Stimulated activated CD8-positive, alpha-beta memory T cell treated with anti-CD3 and anti-CD28 coated beads, Interleukin-15, amount 100 ng/mL, for 48 hours (primary cell): ENCODE measurements around the gene TOR1AIP1.
"Not testable (repeated sequence)": the region's sequence is repeated elsewhere in the genome, so short reads cannot be mapped to it uniquely, and the experiment has no call there.

Experiments
- DNase-seq, 2 donors: peaks; one replicate each; pipeline ENCODE4 v3.0.0-alpha.2; 2020; ENCODE audit warnings: low read depth in 2 of 2

Gene TOR1AIP1, protein sequence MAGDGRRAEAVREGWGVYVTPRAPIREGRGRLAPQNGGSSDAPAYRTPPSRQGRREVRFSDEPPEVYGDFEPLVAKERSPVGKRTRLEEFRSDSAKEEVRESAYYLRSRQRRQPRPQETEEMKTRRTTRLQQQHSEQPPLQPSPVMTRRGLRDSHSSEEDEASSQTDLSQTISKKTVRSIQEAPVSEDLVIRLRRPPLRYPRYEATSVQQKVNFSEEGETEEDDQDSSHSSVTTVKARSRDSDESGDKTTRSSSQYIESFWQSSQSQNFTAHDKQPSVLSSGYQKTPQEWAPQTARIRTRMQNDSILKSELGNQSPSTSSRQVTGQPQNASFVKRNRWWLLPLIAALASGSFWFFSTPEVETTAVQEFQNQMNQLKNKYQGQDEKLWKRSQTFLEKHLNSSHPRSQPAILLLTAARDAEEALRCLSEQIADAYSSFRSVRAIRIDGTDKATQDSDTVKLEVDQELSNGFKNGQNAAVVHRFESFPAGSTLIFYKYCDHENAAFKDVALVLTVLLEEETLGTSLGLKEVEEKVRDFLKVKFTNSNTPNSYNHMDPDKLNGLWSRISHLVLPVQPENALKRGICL

GRCh38 chr1:179882253-179883039 lies at the start of gene TOR1AIP1:
Gene TOR1AIP1, plus strand, starts transcription at chr1:179882285. Its CDS starts 218 bp downstream, at chr1:179882503.
- DNase-seq = peak; percentile 95 to 97

DNA sequence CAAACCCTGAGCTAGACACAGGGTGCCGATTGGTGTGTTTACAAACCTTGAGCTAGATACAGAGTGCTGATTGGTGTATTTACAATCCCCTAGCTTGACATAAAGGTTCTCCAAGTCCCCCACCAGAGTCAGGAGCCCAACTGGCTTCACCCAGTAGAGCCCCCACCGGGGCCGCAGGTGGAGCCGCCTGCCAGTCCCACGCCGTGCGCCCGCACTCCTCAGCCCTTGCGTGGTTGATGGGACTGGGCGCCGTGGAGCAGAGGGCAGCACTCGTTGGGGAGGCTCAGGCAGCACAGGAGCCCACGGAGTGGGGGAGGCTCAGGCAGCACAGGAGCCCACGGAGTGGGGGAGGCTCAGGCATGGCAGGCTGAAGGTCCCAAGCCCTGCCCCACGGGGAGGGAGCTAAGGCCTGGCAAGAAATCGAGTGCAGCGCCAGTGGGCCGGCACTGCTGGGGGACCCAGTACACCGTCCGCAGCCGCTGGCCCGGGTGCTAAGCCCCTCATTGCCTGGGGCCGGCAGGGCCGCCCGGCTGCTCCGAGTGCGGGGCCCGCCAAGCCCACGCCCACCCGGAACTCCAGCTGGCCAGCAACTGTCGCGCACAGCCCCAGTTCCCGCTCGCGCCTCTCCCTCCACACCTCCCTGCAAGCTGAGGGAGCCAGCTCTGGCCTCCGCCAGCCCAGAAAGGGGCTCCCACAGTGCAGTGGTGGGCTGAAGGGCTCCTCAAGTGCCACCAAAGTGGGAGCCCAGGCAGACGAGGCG lies 45.2 kb upstream of the TOR1AIP1 start:
- DNase-seq = not testable (repeated sequence)

DNA sequence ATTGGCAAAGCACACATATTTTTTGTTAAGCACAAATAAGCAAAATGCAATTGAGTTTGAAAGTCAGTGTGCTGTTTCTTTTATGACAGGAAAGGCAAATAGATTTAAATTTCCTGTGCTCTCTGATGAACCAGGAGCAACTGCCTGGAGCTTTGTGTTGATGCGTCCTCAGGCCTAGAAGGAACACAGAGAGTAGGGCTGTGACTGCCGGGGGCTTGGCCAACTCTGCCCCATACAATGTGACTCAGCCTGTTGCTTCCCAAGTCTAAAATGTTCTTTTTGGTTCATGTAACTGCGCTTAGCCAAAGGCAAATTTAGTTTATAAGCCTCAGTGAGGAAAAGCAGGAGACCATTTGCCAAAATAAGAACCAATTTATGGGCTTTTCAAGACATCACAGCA lies 42.0 kb upstream of the TOR1AIP1 start:
- no peak for DNase-seq

DNA sequence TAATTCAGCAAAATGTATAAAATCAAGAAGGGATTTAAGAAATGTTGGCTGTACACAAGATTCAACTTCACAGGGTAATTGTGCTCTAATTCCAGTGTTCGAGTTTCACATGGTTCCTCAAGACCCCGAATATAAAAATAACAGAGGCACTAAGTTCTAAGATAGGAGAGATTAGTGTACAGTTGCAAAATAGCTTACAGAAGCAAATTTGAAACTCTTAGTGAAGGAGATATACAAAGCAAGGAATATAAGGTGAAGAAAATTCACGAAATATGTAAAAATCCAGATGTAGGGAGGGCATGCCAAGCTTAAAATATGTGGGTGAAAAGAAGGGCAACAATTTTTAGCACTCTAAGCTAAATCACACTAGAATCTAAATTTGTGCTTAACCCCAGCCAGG lies 33.9 kb upstream of the TOR1AIP1 start:
- DNase-seq = no peak

DNA sequence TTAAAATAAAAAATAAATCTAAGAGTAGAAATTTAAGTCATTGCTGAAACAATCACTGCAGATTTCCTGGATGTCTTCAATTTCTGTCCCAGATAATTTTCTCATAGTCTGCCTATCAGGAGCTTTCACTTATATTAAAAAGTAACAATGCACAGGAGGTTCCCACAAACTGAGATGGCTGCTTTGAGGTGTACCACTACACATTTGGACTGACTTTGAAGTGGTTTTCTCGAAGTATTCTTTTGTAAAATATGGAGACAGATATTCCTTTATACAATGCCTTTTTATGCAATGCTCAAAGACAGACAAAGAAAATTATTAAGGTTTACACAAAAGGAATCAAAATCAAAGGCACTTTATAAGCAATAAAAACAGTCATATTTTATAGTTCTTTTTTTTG lies 29.0 kb upstream of the TOR1AIP1 start:
- no peak for DNase-seq

- DNase-seq = not testable (repeated sequence)
These were observed 26.3 kb upstream of the TOR1AIP1 start for GRCh38 chr1:179855831-179856230.

- no peak for DNase-seq
These were observed 25.8 kb upstream of the TOR1AIP1 start for GRCh38 chr1:179856296-179856695.

- no peak for DNase-seq
These were observed 25.1 kb upstream of the TOR1AIP1 start for GRCh38 chr1:179857009-179857408.

DNA sequence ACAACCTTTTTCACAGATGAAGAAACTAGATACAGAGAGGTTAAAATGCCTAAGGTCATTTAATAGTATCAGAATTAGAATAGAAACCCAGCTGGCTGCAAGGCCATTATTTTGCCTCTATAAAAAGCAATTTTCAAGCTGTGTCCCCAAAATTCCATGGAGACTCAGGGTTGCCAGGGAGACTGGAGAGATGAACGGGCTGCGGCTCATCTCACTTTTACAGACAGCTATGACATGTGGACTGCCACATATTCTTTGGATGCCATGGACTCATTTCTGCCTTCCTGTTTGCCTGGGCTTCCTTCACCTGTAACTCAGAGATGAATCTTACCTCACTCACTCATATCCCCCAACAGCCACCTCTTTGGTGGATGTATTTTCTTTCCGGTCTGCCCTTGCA lies 21.4 kb upstream of the TOR1AIP1 start:
- DNase-seq = no peak

DNA sequence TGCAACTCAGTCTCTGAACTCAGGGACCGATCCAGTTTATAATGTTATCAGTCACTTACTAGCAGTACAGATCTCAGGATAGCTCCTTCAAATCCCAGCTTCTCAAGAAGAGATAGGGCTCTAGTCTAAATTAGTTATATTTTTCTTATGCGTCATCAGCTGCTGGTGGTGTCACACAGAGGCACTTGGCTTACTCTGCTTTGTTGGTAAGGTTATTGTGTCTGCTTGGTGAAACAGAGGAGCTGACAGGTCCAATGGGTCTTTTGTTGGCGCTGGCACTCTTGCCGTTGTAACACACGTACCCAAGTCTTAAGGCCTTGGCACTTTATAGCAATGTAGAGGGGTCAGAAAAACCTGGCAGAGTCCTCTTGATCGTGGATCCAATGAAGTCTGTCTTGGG lies 16.7 kb upstream of the TOR1AIP1 start:
- DNase-seq = no peak

- DNase-seq = no peak
These were observed 15.5 kb upstream of the TOR1AIP1 start for GRCh38 chr1:179866616-179867015.

DNA sequence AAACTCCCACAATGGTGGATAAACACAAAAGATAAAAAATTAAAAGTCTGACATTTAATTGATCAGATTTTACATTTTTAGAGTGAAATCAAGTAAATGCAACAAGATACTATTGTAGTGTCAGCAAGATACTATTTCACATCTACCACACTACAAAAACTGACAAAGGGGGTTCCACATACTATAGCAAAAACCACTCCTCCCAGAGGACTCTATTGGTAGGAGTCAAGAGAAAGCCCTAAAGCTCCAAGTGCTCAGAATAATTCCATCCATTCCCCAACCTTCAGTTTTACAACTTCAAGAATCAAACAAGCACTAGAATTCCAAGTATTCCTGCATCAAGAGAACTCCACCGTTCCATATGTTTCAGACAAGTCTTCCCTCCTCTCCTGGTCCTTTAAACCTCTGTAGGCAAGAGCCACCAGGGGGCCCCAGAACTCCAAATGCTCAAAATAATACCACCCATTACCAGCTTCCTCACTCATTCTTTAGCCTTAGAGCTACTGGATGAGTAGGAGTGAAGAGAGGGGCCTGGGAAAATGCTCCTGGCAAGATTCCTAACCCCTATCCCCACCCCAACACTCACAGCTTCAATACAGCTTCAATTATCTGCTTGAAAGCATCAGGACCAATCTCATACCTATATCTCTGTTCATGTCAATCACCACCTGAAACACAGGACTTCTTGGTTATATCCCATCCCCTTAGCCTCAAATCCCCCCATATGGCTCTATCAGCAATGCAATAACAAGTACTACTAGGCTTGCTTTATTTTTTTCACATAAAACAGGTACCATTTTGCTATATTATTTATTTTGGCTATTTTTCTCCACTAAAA lies 14.4 kb upstream of the TOR1AIP1 start:
- DNase-seq = no peak

DNA sequence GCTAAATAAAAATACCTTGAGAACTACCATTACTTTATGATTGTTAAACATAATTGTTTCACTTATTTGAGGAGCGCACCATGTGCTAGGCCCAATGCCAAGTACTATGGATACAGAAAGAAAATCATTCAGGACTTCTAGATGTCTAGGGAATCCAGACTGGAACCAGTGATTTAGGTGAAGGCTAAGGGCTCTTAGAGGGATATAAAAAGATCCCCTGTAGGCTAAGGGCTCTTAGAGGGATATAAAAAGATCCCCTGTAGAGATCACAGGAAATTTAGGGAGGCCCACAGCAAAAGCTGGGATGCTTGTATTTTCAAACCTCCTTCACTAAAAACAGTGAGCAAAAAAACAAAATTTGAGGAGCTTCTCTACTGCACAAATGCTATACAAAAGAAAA lies 11.2 kb upstream of the TOR1AIP1 start:
- no peak for DNase-seq

DNA sequence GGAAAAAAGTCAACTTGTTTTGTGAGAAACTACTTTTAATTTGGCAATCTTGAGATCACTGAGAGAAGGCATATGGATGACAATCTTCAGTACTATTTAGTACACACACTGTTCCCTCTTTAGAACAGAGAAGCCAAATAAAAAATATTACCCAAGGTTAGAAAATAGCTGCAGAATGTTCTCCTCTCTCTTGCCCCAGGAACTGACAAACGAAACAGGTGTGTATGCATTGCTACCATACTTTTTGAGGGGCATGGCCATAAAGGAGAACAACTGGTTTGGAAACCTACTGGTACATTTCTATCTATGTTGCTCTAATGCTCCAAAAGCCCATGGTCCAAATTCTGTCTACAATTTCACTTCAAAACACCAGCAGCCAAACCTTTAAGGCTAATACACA lies 10.1 kb upstream of the TOR1AIP1 start:
- no peak for DNase-seq

DNA sequence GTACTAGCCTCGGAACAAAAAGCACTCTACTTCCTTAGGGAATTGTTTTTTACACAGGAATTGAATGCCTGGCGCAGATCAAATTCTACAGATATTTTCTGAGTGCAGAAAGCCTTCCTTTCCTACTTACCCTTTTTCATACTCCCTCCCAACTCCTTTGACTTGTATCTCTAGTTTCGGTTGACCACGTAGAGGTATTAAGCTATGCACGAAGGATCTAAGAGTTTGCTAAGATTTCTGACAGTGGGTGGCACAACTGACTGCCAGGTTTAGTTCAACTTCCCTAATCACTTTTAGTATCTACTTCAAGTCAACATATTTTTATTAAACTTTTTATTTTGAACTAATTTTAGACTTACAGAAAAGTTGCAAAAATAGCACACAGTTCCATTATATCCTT lies 9.5 kb upstream of the TOR1AIP1 start:
- DNase-seq = no peak

- DNase-seq = no peak
These were observed 8.6 kb upstream of the TOR1AIP1 start for GRCh38 chr1:179873438-179873851.

DNA sequence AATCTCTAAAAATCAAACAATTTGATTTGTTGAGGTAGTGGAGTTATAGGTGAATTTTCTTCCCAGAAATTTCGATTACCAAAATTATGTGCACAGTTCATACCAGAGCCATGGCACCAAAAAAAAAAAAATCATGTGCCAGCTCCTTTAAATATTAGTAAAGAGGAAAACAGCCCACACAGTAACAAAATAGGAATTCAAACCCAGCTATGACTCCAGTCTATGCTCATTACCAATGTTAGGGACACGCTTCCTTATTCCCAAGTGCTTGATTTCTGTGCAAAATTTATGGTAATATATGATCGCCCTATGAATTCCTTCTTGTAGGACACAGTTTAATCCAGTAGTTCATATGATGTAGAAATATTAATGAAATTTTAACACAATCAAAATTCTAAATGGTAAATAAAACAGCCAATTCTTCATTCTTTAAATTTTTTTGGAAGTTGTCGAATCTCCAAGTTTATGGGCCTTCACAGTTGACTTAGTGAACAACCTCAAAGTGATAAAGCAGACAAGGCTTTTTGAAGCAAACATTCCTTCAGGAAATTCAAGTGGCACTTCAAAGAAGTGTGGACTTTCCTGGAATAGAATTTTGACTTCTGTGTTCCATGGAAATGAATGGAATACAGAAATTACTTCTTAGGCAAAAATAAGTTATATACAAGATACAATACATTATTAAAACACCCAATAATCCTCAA lies 6.3 kb upstream of the TOR1AIP1 start:
- no peak for DNase-seq

- no peak for DNase-seq
These were observed 5.8 kb upstream of the TOR1AIP1 start for GRCh38 chr1:179876300-179876715.

DNA sequence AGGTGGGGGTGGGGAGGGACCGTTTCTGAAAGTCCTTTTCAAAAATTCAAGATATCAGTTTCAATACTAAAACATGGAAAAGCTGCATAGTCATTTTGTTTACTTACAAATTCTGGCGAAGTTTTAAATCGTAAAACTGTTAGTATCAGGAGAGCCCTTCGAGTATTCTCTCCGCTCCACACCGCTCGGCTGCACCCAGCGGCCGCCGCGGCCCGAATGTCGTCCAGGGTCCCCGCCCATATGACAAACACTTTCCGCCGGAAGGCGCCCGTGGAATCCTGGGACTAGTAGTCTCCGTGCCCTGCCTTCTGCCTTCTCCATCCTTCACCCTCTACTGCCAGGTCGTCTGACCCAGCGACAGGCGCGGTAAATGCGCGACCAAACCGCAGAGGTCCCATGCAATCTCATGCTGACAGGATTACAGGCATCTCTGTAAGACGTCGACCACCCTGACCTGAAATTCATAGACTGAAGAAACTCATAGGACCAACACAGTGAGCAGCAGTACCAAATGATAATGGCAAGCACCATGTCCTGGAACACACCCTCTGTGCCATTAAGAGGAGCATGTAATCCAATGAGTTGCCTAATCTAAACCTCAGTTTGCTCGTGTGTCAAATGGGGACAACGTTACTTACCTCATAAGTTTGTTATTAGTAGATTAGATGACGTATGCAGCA lies 4.4 kb upstream of the TOR1AIP1 start, which contains the start of gene TOR1AIP2:
TOR1AIP2 (minus strand) TSS at position 218 of the 680 bp plus-strand sequence. CDS start 25,138 bp downstream, outside the sequence.
- DNase-seq = peak; percentile 84

- no peak for DNase-seq
These were observed 2.3 kb upstream of the TOR1AIP1 start for GRCh38 chr1:179879797-179880196.
